Measurements from ENCODE around the gene ITPK1. TPM values are rescaled to one million over a fixed set of nuclear protein-coding genes. Genes with fewer than 3 reads are reported as not detected.

ITPK1 gene
- total RNA-seq, 1 donor: 35.9 TPM

- Histone ChIP-seq H3K27me3 (ENCODE audit: insufficient read depth, low read length) (no peaks in the 10 kb centered on the region), H3K4me3 (ENCODE audit: low read length) (no peak overlapping the region), H3K9me3 (ENCODE audit: low read depth, low read length) (no peaks in the 10 kb centered on the region)
Observed at GRCh38 chr14:92963301-92964123, 152.2 kb downstream of the ITPK1 start.

DNA sequence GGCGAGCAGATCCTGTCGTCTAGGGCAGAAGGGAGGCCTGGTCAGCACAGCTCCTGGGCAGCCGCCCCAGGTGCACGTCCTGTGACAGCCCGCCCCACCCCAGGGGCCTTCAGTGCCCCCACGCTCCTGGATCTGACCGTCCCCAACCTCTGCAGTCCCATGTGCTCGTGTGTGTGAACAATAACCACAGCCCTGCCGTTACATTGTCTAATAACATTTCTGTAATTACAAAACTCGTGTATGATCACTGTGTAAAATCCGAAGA lies 153.0 kb downstream of the ITPK1 start:
- Histone ChIP-seq H3K4me1 (ENCODE audit: insufficient read depth, low read length) (no peaks in the 10 kb centered on the region), H3K4me3 (ENCODE audit: low read length) (no peak overlapping the region), H3K9me3 (ENCODE audit: low read depth, low read length) (no peaks in the 10 kb centered on the region), H3K27me3 (ENCODE audit: insufficient read depth, low read length) (no peaks in the 10 kb centered on the region)

More at GRCh38 chr14:92963301-92964123, 152.2 kb downstream of the ITPK1 start:
- no peaks in the 10 kb centered on the region for H3K4me1 ChIP-seq (ENCODE audit: insufficient read depth, low read length)

GRCh38 chr14:92962031-92962830 lies 153.5 kb downstream of the ITPK1 start:
- Histone ChIP-seq H3K4me1 (ENCODE audit: insufficient read depth, low read length) (no peaks in the 10 kb centered on the region), H3K27me3 (ENCODE audit: insufficient read depth, low read length) (no peaks in the 10 kb centered on the region), H3K4me3 (ENCODE audit: low read length) (no peak overlapping the region), H3K9me3 (ENCODE audit: low read depth, low read length) (no peaks in the 10 kb centered on the region)

GRCh38 chr14:92961567-92961855 lies 154.2 kb downstream of the ITPK1 start:
- H3K4me3 ChIP-seq (ENCODE audit: low read length): no peak overlapping the region
- no peaks in the 10 kb centered on the region for H3K9me3 ChIP-seq (ENCODE audit: low read depth, low read length)
- H3K27me3 ChIP-seq (ENCODE audit: insufficient read depth, low read length): no peaks in the 10 kb centered on the region
- no peaks in the 10 kb centered on the region for H3K4me1 ChIP-seq (ENCODE audit: insufficient read depth, low read length)

GRCh38 chr14:92960706-92961566 lies 154.8 kb downstream of the ITPK1 start:
- Histone ChIP-seq H3K27me3 (ENCODE audit: insufficient read depth, low read length) (no peaks in the 10 kb centered on the region), H3K9me3 (ENCODE audit: low read depth, low read length) (no peaks in the 10 kb centered on the region), H3K4me1 (ENCODE audit: insufficient read depth, low read length) (no peaks in the 10 kb centered on the region)

GRCh38 chr14:92959761-92960680 lies 155.7 kb downstream of the ITPK1 start:
- H3K9me3 ChIP-seq (ENCODE audit: low read depth, low read length): no peaks in the 10 kb centered on the region
- H3K4me1 ChIP-seq (ENCODE audit: insufficient read depth, low read length): no peaks in the 10 kb centered on the region

More at GRCh38 chr14:92960706-92961566, 154.8 kb downstream of the ITPK1 start:
- no peak overlapping the region for H3K4me3 ChIP-seq (ENCODE audit: low read length)

GRCh38 chr14:92959189-92959531 lies 156.6 kb downstream of the ITPK1 start:
- Histone ChIP-seq H3K4me3 (ENCODE audit: low read length) (no peak overlapping the region), H3K9me3 (ENCODE audit: low read depth, low read length) (no peaks in the 10 kb centered on the region), H3K4me1 (ENCODE audit: insufficient read depth, low read length) (no peaks in the 10 kb centered on the region), H3K27me3 (ENCODE audit: insufficient read depth, low read length) (no peaks in the 10 kb centered on the region)

More at GRCh38 chr14:92959761-92960680, 155.7 kb downstream of the ITPK1 start:
- Histone ChIP-seq H3K27me3 (ENCODE audit: insufficient read depth, low read length) (no peaks in the 10 kb centered on the region), H3K4me3 (ENCODE audit: low read length) (no peak overlapping the region)

DNA sequence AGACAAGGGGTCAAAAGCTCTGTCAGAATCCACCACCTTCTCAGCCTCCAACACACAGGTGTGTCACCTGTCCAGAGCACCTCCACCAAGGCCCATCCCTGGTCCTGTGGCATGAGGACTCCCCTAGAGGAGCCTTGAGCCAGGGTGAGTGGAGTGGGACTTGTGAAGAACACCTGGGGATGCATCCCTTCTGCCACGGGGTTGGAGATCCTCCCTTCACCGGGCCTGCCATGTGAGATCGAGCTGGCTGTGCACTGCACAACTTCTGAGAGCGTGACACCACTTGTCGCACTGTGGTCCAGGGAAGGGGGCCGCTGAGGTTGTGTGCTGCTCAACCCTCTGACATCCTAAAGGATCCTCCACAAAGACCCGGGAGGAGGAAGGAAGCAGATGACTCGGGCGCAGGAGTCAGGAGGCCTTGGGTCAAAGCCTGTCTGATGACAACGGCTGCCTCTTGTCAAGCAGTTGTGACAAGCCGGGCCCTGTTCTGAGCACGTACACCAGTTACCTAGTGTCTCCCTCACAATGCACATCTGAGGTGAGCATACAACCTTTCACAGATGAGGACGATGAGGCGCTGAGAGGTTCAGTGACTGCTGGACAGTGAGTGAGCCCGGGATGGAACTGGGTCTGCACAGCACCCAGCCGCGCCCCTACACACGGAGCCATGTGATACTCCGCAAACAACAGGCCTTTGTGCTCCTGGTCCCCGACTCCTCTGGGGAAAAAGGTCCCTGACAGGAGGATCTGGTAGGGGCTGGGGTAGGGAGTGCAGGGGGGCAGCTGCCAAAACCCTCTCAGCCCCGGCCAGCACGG lies 157.1 kb downstream of the ITPK1 start:
- no peak overlapping the region for H3K4me3 ChIP-seq (ENCODE audit: low read length)
- H3K4me1 ChIP-seq (ENCODE audit: insufficient read depth, low read length): no peaks in the 10 kb centered on the region
- H3K9me3 ChIP-seq (ENCODE audit: low read depth, low read length): no peaks in the 10 kb centered on the region
- H3K27me3 ChIP-seq (ENCODE audit: insufficient read depth, low read length): no peaks in the 10 kb centered on the region

DNA sequence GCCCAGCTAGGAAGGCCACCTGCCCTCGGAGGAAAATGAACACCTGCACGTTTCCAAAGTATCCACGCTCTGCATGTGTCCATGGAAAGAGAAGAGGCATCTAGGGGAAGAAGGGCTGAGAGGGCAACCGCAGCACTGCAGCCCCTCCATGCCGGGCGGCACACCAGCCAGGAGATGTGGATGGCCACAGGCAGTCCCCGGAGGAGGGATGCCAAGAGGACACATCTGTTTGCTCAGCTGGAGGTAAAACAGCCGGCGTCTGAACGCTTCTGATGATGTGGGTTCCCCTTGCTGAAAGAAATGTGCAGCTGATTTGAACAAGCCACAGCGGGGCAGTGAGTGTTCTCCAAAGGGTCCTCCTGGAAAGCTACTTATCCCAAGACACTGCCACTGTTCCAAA lies 158.8 kb downstream of the ITPK1 start:
- Histone ChIP-seq H3K9me3 (ENCODE audit: low read depth, low read length) (no peaks in the 10 kb centered on the region), H3K4me3 (ENCODE audit: low read length) (no peak overlapping the region), H3K4me1 (ENCODE audit: insufficient read depth, low read length) (no peaks in the 10 kb centered on the region), H3K27me3 (ENCODE audit: insufficient read depth, low read length) (no peaks in the 10 kb centered on the region)

DNA sequence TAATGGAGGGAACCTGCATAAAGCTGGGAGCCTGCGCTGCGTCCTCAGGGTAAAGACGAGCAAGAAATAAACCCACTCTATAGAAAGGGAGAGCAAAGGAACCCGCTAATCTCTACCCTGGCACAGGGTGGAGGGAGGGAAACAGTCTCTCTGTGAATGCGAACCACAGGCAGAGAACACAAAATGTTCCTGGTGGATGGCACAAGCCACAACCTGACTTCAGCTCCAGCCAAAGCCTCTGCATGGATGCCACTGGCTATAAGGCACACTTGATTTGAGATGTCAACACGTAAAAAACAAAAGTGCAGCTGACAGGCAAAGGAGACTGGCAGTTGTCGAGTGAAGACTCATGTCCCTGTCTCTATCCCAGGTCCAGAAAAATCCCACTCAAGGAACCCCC lies 160.3 kb downstream of the ITPK1 start:
- no peak overlapping the region for H3K4me3 ChIP-seq (ENCODE audit: low read length)
- no peaks in the 10 kb centered on the region for H3K4me1 ChIP-seq (ENCODE audit: insufficient read depth, low read length)
- H3K9me3 ChIP-seq (ENCODE audit: low read depth, low read length): no peaks in the 10 kb centered on the region
- H3K27me3 ChIP-seq (ENCODE audit: insufficient read depth, low read length): no peaks in the 10 kb centered on the region

DNA sequence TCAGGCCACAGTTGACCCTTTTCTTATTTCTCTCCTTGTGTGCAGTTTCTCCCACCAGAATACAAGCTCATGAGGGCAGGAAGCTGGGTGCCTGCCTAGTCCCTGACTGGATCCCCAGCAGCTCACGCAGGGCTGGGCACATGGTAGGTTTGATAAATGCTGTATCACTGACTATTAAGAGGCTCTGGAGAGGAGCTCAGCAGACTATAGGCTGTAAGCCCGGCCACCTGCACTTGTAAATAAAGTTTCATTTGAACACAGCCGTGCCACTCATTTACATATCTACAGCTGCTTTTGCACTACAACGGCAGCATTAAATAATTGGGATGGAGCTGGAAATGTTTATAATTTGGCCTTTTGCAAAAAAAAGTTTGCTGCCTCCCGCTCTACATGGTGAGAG lies 160.8 kb downstream of the ITPK1 start:
- no peaks in the 10 kb centered on the region for H3K27me3 ChIP-seq (ENCODE audit: insufficient read depth, low read length)
- no peaks in the 10 kb centered on the region for H3K9me3 ChIP-seq (ENCODE audit: low read depth, low read length)
- no peaks in the 10 kb centered on the region for H3K4me1 ChIP-seq (ENCODE audit: insufficient read depth, low read length)
- H3K4me3 ChIP-seq (ENCODE audit: low read length): no peak overlapping the region

GRCh38 chr14:92953526-92953925 lies 162.2 kb downstream of the ITPK1 start:
- Histone ChIP-seq H3K9me3 (ENCODE audit: low read depth, low read length) (no peaks in the 10 kb centered on the region), H3K27me3 (ENCODE audit: insufficient read depth, low read length) (no peaks in the 10 kb centered on the region), H3K4me1 (ENCODE audit: insufficient read depth, low read length) (no peaks in the 10 kb centered on the region), H3K4me3 (ENCODE audit: low read length) (no peak overlapping the region)

GRCh38 chr14:92952481-92953298 lies 163.0 kb downstream of the ITPK1 start:
- Histone ChIP-seq H3K27me3 (ENCODE audit: insufficient read depth, low read length) (no peaks in the 10 kb centered on the region), H3K9me3 (ENCODE audit: low read depth, low read length) (no peaks in the 10 kb centered on the region), H3K4me3 (ENCODE audit: low read length) (no peak overlapping the region), H3K4me1 (ENCODE audit: insufficient read depth, low read length) (no peaks in the 10 kb centered on the region)

All from mononuclear cell (primary cell).